Measurements from ENCODE around the gene SH2D7. TPM values are rescaled to one million over a fixed set of nuclear protein-coding genes. Genes with fewer than 3 reads are reported as not detected.

Gene SH2D7
- total RNA-seq, 1 experiment from 2014 or later = not detected

DNA sequence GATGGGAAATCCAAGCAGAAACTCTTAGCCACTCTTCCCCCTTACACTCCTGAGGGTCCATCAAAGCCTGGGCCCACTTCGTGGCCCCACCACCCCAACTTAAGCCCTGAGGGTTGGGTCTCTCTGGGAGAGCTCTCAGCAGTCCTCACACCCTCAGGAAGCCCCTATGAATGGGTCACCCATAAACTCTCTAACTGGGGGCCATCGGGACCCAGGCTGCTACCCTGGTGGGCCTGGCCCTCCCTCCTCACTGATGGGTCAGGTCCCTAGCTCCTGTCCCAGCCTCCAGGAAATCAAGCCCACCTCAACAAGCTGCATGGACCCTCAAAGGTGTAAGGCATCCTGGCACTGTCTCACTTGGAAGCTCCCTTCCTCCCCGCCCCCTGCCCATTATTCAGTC lies 19.4 kb downstream of the SH2D7 start:
- Histone ChIP-seq H3K27me3 (replicated peaks; ENCODE audit: control insufficient read depth, insufficient read depth, low read length) (no peaks in the 10 kb centered on the region), H3K4me3 (ENCODE audit: low read depth, low read length) (no peak overlapping the region), H3K4me1 (no peaks in the 10 kb centered on the region), H3K36me3 (ENCODE audit: control insufficient read depth, insufficient read depth, low read length) (no peaks in the 10 kb centered on the region), H3K9me3 (no peaks in the 10 kb centered on the region)
- H3K4me3 Mint-ChIP-seq (ENCODE audit: unreplicated experiment) = no peak overlapping the region
- intact Hi-C loops (cut with micrococcal nuclease; ENCODE audit: unreplicated experiment) = no loop called here
- ChIA-PET POLR2A (no interaction called here), CTCF (interaction anchor here (0.8 to 2.5 kb wide), 3 partner anchors 15 to 84 kb away, joined by 3 to 26 read pairs (median 3); no protein-coding TSS in a partner anchor)
- no peak overlapping the region for H3K27ac Mint-ChIP-seq (ENCODE audit: unreplicated experiment)
- no peaks in the 10 kb centered on the region for H3K9me3 Mint-ChIP-seq (ENCODE audit: unreplicated experiment)
- TF ChIP-seq, protein P1, sequence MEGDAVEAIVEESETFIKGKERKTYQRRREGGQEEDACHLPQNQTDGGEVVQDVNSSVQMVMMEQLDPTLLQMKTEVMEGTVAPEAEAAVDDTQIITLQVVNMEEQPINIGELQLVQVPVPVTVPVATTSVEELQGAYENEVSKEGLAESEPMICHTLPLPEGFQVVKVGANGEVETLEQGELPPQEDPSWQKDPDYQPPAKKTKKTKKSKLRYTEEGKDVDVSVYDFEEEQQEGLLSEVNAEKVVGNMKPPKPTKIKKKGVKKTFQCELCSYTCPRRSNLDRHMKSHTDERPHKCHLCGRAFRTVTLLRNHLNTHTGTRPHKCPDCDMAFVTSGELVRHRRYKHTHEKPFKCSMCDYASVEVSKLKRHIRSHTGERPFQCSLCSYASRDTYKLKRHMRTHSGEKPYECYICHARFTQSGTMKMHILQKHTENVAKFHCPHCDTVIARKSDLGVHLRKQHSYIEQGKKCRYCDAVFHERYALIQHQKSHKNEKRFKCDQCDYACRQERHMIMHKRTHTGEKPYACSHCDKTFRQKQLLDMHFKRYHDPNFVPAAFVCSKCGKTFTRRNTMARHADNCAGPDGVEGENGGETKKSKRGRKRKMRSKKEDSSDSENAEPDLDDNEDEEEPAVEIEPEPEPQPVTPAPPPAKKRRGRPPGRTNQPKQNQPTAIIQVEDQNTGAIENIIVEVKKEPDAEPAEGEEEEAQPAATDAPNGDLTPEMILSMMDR (IDR thresholded peaks at IDR 0.05; ENCODE audit: insufficient read depth in 1 of 2, low read depth in 1 of 2, low read length in 1 of 2, severe bottlenecking in 1 of 2, unreplicated experiment in 1 of 2) = no peak
- H3K4me1 Mint-ChIP-seq (ENCODE audit: low read depth, unreplicated experiment) = peaks cover 7% of the 10 kb centered on the region
- DNase-seq = no peak
- H3K36me3 Mint-ChIP-seq (ENCODE audit: insufficient read depth, unreplicated experiment) = no peaks in the 10 kb centered on the region
- no TSS peak for BruUV-seq (replicated peaks)
- no peaks in the 10 kb centered on the region for H3K27me3 Mint-ChIP-seq (ENCODE audit: insufficient read depth, unreplicated experiment)

DNA sequence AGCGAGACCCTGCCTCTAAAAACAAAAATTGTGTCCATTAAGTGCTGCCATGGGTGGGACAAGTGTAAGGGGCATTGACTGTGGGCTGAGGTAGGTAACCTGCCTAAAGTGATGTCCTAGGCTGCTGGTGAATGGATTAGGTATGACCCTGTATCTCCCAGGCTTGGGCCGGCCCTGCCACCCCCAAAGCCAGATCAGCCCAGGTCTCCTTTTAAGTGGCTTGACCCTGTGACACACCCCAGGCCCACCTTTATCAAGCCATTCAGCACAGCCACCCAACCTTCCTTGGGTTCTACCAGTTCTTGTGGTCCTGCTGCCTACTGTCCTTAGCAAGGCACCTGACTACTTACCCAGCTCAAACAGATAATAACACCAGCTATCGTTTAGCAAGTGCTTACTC lies 20.2 kb downstream of the SH2D7 start:
- no peak overlapping the region for H3K27ac Mint-ChIP-seq (ENCODE audit: unreplicated experiment)
- Histone ChIP-seq H3K27me3 (replicated peaks; ENCODE audit: control insufficient read depth, insufficient read depth, low read length) (no peaks in the 10 kb centered on the region), H3K9me3 (no peaks in the 10 kb centered on the region), H3K4me3 (ENCODE audit: low read depth, low read length) (no peak overlapping the region), H3K36me3 (ENCODE audit: control insufficient read depth, insufficient read depth, low read length) (no peaks in the 10 kb centered on the region), H3K4me1 (no peaks in the 10 kb centered on the region)
- CTCF ChIA-PET = interaction anchor here (0.6 to 2.5 kb wide), 6 partner anchors 15 to 960 kb away, joined by 3 to 26 read pairs (median 4); no protein-coding TSS in a partner anchor
- POLR2A ChIA-PET = no interaction called here
- H3K9me3 Mint-ChIP-seq (ENCODE audit: unreplicated experiment) = no peaks in the 10 kb centered on the region
- no TSS peak for BruUV-seq (replicated peaks)
- TF ChIP-seq, protein P1 (IDR thresholded peaks at IDR 0.05; ENCODE audit: insufficient read depth in 1 of 2, low read depth in 1 of 2, low read length in 1 of 2, severe bottlenecking in 1 of 2, unreplicated experiment in 1 of 2) = no peak
- no peak overlapping the region for H3K4me3 Mint-ChIP-seq (ENCODE audit: unreplicated experiment)
- intact Hi-C loops (cut with micrococcal nuclease; ENCODE audit: unreplicated experiment) = no loop called here
- no peak for DNase-seq
- peaks cover 7% of the 10 kb centered on the region for H3K4me1 Mint-ChIP-seq (ENCODE audit: low read depth, unreplicated experiment)
- no peaks in the 10 kb centered on the region for H3K36me3 Mint-ChIP-seq (ENCODE audit: insufficient read depth, unreplicated experiment)
- no peaks in the 10 kb centered on the region for H3K27me3 Mint-ChIP-seq (ENCODE audit: insufficient read depth, unreplicated experiment)

DNA sequence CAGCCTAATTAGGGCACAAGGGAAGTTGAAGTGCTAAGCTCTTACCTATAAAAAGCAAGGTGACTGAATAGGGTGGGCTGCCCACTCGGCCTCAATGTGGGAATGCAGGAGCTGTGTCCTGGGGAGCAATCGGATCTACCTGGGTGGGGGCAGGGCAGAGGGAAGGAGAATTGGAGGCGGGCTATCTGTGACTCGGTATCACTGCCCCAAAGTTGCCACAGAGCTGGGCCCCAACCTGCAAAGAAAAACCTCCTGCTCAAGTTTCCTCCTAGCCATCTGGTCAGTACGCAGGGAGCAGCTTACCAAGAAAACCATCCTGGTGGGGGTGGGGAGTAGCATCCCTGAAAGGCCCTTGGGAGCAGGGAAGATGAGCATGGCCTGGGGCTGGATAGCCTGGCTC lies 28.2 kb downstream of the SH2D7 start:
- Histone ChIP-seq H3K4me1 (no peaks in the 10 kb centered on the region), H3K9me3 (no peaks in the 10 kb centered on the region), H3K4me3 (ENCODE audit: low read depth, low read length) (no peak overlapping the region), H3K36me3 (ENCODE audit: control insufficient read depth, insufficient read depth, low read length) (no peaks in the 10 kb centered on the region), H3K27me3 (replicated peaks; ENCODE audit: control insufficient read depth, insufficient read depth, low read length) (no peaks in the 10 kb centered on the region)
- BruUV-seq (replicated peaks) = no TSS peak
- intact Hi-C loops (cut with micrococcal nuclease; ENCODE audit: unreplicated experiment) = no loop called here
- Mint-ChIP-seq H3K27me3 (ENCODE audit: insufficient read depth, unreplicated experiment) (no peaks in the 10 kb centered on the region), H3K4me3 (ENCODE audit: unreplicated experiment) (no peak overlapping the region), H3K4me1 (ENCODE audit: low read depth, unreplicated experiment) (no peaks in the 10 kb centered on the region), H3K27ac (ENCODE audit: unreplicated experiment) (no peak overlapping the region), H3K9me3 (ENCODE audit: unreplicated experiment) (no peaks in the 10 kb centered on the region), H3K36me3 (ENCODE audit: insufficient read depth, unreplicated experiment) (no peaks in the 10 kb centered on the region)
- ChIA-PET POLR2A (no interaction called here), CTCF (interaction anchor here (1.6 kb wide), 1 partner anchor 12 kb away, joined by 5 read pairs; no protein-coding TSS in a partner anchor)
- DNase-seq = no peak
- TF ChIP-seq, protein P1 (IDR thresholded peaks at IDR 0.05; ENCODE audit: insufficient read depth in 1 of 2, low read depth in 1 of 2, low read length in 1 of 2, severe bottlenecking in 1 of 2, unreplicated experiment in 1 of 2) = no peak

Data from Caco-2 (cell line).